GM18520 (cell line): Measurements from ENCODE around the gene ADAR.
A peak's percentile ranks its signal among the peaks of the same experiment; 100 is the strongest.

Experiments
- ATAC-seq: cut with Tn5 transposase; IDR thresholded peaks from one replicate; pipeline ENCODE4 v1.9.1; 2021; ENCODE audit not compliant: unreplicated experiment

ADAR gene

GRCh38 chr1:154584267-154584994 lies 23.6 kb downstream of the ADAR start:
- no peak for ATAC-seq

DNA sequence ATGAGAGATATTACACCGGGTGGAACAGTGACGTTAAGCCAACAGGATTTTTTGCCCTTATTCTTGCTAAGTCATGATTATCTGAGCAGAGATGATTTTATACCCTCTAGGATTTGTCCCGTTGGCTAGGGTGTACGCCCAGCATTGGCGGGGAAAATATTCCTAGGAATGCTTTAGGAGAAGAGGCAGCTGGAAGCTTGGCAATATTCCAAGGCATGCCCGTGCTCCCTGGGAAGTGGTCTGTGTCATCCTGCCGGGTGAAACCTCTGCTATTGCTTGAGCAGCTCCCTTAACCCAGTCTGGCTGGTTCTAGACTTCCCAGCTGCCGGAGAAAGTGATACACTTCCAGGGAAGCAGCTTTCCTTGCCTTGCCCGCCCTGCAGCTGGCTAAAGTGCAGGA lies 24.2 kb downstream of the ADAR start:
- no peak for ATAC-seq

DNA sequence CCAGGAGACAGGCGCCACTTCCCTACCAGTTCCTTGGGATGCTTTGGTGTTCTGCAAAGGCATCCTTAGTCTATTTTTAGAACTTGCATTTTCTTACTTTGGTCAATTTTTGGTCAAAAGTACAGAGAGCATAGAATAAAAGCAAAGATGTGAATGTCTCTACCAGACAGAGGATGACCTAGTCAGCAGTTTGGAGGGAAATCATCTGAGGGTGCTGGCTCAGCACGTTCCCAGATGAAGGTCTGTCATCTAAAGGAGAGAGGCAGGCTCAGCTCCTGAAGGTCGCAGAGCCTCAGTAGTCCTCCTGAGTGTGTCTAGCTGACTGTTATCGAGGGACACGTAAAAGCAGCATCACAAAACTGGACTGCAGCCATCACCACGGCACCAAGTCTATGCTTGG lies 25.1 kb downstream of the ADAR start:
- ATAC-seq, result no peak

DNA sequence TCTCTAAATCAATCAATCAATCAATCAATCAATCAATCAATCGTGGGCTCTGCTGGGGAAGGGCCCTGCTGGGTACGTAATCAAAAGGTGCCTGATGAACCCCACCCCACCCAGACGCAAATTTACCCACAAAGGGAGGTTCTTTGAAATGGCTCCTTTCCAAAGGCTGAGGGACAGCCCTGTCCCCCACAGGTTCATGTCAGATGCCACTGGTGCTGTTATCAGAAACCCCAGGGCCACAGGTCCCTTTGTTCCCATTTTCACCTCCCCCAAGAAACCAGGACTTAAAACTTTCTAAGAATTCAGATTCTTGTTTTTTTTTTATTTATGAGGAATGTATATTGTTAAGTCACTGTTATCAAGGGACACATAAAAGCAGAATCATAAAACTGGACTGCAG lies 26.2 kb downstream of the ADAR start:
- ATAC-seq, result no peak

DNA sequence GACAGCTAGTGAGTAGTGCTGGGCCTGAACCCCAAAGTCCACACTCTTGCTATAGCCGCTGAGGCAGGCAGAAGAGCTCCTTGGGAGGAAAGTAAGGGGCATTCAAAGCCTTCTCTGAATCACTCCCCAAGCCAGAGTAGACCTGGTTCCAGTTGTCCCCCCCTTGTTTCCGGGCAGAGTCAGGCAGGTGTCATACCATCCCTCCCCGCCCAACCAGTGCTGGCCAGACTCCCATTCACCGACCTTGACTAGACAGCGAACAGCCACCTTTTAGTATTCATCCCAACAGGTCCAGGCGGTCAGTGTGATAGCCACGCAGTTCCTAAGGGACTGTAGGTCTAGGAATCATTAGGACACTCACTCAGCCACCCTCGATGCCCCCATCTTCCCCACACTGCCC lies 28.6 kb downstream of the ADAR start:
- ATAC-seq, result no peak

GRCh38 chr1:154578058-154578418 lies 29.9 kb downstream of the ADAR start:
- ATAC-seq, result no peak

GRCh38 chr1:154577346-154578057 lies 30.5 kb downstream of the ADAR start:
- ATAC-seq, result no peak

DNA sequence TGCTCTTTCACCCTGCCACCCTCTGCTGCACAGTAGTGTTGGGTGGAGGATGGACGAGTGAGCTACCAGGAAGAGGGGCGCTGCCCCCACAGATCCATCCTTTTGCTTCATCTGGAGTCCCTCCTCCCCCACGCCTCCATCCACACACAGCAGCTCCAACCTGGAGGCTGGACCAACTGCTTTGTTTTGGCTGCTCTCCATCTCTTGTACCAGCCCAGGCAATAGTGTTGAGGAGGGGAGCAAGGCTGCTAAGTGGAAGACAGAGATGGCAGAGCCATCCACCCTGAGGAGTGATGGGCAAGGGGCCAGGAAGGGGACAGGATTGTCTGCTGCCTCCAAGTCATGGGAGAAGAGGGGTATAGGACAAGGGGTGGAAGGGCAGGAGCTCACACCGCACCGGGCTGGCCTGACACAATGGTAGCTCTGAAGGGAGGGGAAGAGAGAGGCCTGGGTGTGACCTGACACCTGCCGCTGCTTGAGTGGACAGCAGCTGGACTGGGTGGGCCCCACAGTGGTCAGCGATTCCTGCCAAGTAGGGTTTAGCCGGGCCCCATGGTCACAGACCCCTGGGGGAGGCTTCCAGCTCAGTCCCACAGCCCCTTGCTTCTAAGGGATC lies 31.9 kb downstream of the ADAR start:
- no peak for ATAC-seq

GRCh38 chr1:154575147-154575927 lies 32.6 kb downstream of the ADAR start:
- ATAC-seq, result no peak

DNA sequence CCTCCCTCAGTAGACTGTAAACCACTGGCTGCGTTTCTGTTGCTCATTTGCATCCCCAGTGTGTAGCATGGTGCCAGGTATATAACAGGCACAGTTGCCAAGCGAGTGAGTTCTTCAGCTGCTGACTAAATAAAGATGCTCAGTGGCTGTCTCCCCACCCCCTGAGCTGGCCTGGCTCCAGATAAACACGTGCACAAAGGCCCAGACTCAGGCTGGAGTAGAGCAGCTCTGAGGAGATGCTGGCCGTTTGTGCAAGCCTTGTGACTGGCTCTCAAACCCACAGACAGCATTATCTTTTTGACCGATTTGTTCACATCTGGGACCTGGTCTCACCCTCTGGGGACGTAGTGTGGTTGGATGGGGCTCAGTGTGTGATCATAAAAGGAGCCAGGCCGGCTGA lies 33.3 kb downstream of the ADAR start:
- ATAC-seq, result no peak

DNA sequence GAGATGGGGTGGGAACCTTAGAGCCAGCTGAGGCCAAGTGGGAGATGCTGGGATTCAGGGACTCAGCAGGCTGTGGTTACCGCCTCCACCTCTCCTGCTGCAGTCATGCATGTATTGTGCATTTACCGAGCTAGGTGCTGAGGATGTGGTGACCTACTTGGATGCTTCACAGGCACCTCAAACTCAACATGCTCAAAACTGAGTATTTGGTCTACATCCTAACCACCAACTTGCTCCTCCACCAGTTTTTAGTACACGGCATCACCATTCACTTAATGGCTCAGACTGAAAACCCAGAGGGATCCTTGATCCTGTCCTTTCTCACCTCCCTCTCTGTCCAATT lies 34.8 kb downstream of the ADAR start:
- ATAC-seq, result no peak

- no peak for ATAC-seq
Measured at GRCh38 chr1:154572468-154573167, 35.4 kb downstream of the ADAR start.

DNA sequence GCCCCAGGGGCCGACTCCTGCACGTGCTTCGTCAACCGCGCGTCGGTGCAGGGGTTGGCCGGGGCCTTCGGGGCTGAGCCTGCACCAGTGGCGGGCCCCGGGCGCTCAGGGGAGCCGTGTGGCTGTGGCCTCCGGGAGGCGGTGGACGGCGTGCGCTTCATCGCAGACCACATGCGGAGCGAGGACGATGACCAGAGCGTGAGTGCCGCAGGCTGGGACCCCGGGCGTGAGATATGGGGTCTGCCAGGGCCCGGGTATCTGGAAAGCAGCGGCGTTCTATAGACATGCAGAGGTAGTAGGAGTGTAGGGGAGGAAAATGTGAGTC lies 36.1 kb downstream of the ADAR start:
- ATAC-seq, result no peak

DNA sequence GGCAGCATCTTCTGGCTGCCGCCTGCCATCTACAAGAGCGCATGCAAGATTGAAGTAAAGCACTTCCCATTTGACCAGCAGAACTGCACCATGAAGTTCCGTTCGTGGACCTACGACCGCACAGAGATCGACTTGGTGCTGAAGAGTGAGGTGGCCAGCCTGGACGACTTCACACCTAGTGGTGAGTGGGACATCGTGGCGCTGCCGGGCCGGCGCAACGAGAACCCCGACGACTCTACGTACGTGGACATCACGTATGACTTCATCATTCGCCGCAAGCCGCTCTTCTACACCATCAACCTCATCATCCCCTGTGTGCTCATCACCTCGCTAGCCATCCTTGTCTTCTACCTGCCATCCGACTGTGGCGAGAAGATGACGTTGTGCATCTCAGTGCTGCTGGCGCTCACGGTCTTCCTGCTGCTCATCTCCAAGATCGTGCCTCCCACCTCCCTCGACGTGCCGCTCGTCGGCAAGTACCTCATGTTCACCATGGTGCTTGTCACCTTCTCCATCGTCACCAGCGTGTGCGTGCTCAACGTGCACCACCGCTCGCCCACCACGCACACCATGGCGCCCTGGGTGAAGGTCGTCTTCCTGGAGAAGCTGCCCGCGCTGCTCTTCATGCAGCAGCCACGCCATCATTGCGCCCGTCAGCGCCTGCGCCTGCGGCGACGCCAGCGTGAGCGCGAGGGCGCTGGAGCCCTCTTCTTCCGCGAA lies 36.6 kb downstream of the ADAR start:
- no peak for ATAC-seq

DNA sequence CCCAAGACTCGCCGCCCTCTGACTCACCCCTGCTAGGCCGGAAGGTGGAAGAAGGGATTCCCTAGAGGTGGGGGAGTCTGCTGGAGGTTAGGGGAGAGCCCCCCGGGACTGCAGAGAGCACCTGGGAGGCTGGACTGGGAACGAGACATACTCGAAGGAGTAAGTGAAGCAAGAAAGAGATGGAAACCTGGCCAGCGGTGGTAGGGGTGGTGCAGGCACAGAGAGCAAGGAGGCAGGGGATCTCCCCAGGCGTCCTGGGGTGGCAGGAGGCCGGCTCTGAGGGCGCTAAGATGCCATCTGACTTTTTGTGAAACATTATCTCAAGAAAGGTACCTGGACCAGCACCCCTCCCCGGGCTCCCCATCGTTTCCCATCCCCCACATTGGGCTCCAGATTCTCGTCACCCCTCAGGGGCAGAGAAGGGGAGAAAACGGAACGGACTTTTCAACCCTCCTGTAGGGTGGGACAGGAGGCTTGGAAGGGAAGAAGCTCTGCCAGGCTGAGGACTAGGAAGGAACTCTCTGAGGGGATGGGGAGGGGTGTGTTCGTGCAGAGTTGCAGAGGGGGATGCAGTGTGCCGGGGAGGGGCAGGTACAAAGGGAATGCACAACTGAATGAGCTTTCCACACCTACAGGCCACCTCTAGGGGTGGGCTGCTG lies 39.7 kb downstream of the ADAR start:
- ATAC-seq, result no peak

- ATAC-seq, result no peak
Measured at GRCh38 chr1:154567386-154568156, 40.4 kb downstream of the ADAR start, which contains the start of gene CHRNB2. Gene CHRNB2 (plus strand): TSS chr1:154567778. CDS start chr1:154568045, 267 bp downstream.

DNA sequence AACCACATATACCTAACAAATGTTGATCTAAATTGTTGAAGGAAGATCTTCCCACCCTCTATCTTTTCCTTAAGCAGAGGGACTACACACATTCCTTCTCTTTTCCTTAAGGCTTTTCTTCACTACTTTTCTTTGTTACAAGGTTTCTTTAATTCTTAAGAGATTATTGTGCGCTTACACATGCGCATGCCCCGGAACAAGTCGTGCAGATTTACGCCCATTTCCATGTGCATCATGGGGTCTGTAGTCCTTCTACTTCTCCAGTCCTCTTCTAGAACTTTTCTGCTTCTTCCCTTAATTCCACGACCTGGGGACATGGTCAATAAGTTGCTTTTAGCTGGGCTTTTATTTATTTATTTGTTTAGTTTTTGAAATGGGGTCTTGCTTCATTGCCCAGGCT lies 42.1 kb downstream of the ADAR start:
- no peak for ATAC-seq

GRCh38 chr1:154559466-154560044 lies 48.4 kb downstream of the ADAR start:
- ATAC-seq, result peak; percentile 43
